Endothelial cell of umbilical vein (primary cell): ENCODE measurements around the gene HDAC4. TPM values are rescaled to one million over a fixed set of nuclear protein-coding genes. Genes with fewer than 3 reads are reported as not detected.

Source experiments
- BruUV-seq: library from RNA; stranded (reverse); fragments of 400-500 nt; replicated peaks from 2 replicates; lab custom pipeline; 2021; lab: Mats Ljungman, UMichigan
- CTCF ChIA-PET: fragments of 300-600, 350-600 bp; sonication (Branson Sonifier 250); formaldehyde crosslinking; loops from one replicate; lab custom pipeline; 2021; ENCODE audit warnings: antibody characterized with exemption, inconsistent platforms; lab: Charles Lee
- POLR2A ChIA-PET: fragments of 300-600, 350-600 bp; sonication (Branson Sonifier 250); formaldehyde crosslinking; loops from one replicate; lab custom pipeline; 2021; ENCODE audit warnings: antibody characterized with exemption, inconsistent platforms; lab: Charles Lee
- DNase-seq: peaks from one replicate; pipeline ENCODE4 v3.0.0-alpha.2; 2011; ENCODE audit warnings: low read depth, low spot score
- FAIRE-seq: peaks from 2 replicates; lab custom pipeline; 2011; peaks lifted over from hg19 to GRCh38; lab: Jason Lieb, UNC
- H2AFZ ChIP-seq: 2 replicates; pipeline ENCODE4 v1.6.0; 2012; ENCODE audit warnings: low read depth, low read length, control low read depth, inconsistent platforms
- H3K27ac ChIP-seq: 2 replicates; pipeline ENCODE4 v1.5.1; 2011; ENCODE audit warnings: low read depth, mild to moderate bottlenecking, control low read depth, low read length, moderate library complexity; ENCODE audit not compliant: insufficient read depth
- H3K27me3 ChIP-seq, 2 experiments: 2 replicates each; pipeline versions ENCODE4 v1.6.0 to v1.6.1; 2011; ENCODE audit warnings: low read length in 2 of 2, mixed read lengths in 1 of 2; ENCODE audit not compliant: control insufficient read depth in 2 of 2, insufficient read depth in 2 of 2
- H3K36me3 ChIP-seq, 2 experiments: 2 replicates in 1 of 2; 3 replicates in 1 of 2; pipeline ENCODE4 v1.5.1; 2011; ENCODE audit warnings: low read length in 2 of 2, mild to moderate bottlenecking in 1 of 2, moderate library complexity in 1 of 2; ENCODE audit not compliant: control insufficient read depth in 2 of 2, insufficient read depth in 2 of 2; ENCODE audit errors: extremely low read depth in 1 of 2
- H3K4me1 ChIP-seq: 3 replicates; pipeline ENCODE4 v1.5.1; 2011; ENCODE audit warnings: mild to moderate bottlenecking, low read length; ENCODE audit not compliant: control insufficient read depth, insufficient read depth; ENCODE audit errors: extremely low read depth
- H3K4me2 ChIP-seq: 2 replicates; pipeline ENCODE4 v1.6.1; 2011; ENCODE audit warnings: low read length, control low read depth, mixed read lengths; ENCODE audit not compliant: insufficient read depth
- H3K4me3 ChIP-seq, 3 experiments: fragments of 200-600 bp in 1 of 3; sonication (generic), shearing (Covaris generic) in 1 of 3; replicated peaks in 1 of 3; 2 replicates each; pipeline ENCODE4 v1.5.1; 2011 to 2016; ENCODE audit warnings: control low read depth in 3 of 3, low read length in 3 of 3, mild to moderate bottlenecking in 2 of 3, inconsistent platforms in 1 of 3, low read depth in 1 of 3, moderate library complexity in 1 of 3; ENCODE audit not compliant: insufficient read depth in 1 of 3
- H3K79me2 ChIP-seq: 2 replicates; pipeline ENCODE4 v1.6.0; 2012; ENCODE audit warnings: low read length, inconsistent platforms; ENCODE audit not compliant: control insufficient read depth, insufficient read depth
- H3K9ac ChIP-seq: replicated peaks from 2 replicates; pipeline ENCODE3; 2011; ENCODE audit warnings: low read length, control low read depth; ENCODE audit not compliant: insufficient read depth; ENCODE audit errors: extremely low read depth
- H3K9me1 ChIP-seq: replicated peaks from 3 replicates; pipeline ENCODE4 v1.6.0; 2011; ENCODE audit warnings: mild to moderate bottlenecking, low read length; ENCODE audit not compliant: control insufficient read depth, insufficient read depth; ENCODE audit errors: extremely low read depth
- H3K9me3 ChIP-seq: replicated peaks from 2 replicates; pipeline ENCODE4 v1.5.1; 2012; ENCODE audit warnings: low read length, inconsistent platforms; ENCODE audit not compliant: control insufficient read depth, insufficient read depth
- H4K20me1 ChIP-seq: replicated peaks from 2 replicates; pipeline ENCODE3; 2011; ENCODE audit warnings: mild to moderate bottlenecking, low read length; ENCODE audit not compliant: control insufficient read depth, insufficient read depth; ENCODE audit errors: extremely low read depth
- CTCF ChIP-seq, 2 donors: IDR thresholded peaks; 1 replicate in 1 of 2; 2 replicates in 1 of 2; pipeline ENCODE4 v1.5.1; 2011; ENCODE audit warnings: low read length in 2 of 2, mild to moderate bottlenecking in 2 of 2, moderate library complexity in 2 of 2, control low read depth in 1 of 2, inconsistent platforms in 1 of 2, low read depth in 1 of 2; ENCODE audit not compliant: insufficient read depth in 1 of 2; ENCODE audit errors: extremely low read depth in 1 of 2
- EZH2 ChIP-seq: IDR thresholded peaks from 2 replicates; pipeline ENCODE4 v1.6.1; 2012; ENCODE audit warnings: borderline replicate concordance, low read depth, mild to moderate bottlenecking, moderate library complexity, low read length, inconsistent platforms; ENCODE audit not compliant: severe bottlenecking
- FOS ChIP-seq: IDR thresholded peaks from 2 replicates; pipeline ENCODE4 v1.6.1; 2011; ENCODE audit warnings: mild to moderate bottlenecking, low read length, moderate library complexity, borderline replicate concordance; ENCODE audit not compliant: insufficient read depth
- GATA2 ChIP-seq: IDR thresholded peaks from 2 replicates; pipeline ENCODE4 v1.7.0; 2011; ENCODE audit warnings: low read depth, mild to moderate bottlenecking, moderate library complexity, mixed read lengths, low read length; ENCODE audit not compliant: insufficient read length, insufficient read depth
- JUN ChIP-seq: IDR thresholded peaks from 2 replicates; pipeline ENCODE4 v1.6.1; 2011; ENCODE audit warnings: borderline replicate concordance, low read depth; ENCODE audit not compliant: insufficient read length, insufficient read depth
- MAX ChIP-seq: IDR thresholded peaks from 2 replicates; pipeline ENCODE4 v1.6.1; 2011; ENCODE audit not compliant: insufficient read depth, insufficient read length
- MYC ChIP-seq: IDR thresholded peaks from one replicate; pipeline ENCODE4 v1.6.1; 2011; ENCODE audit warnings: mild to moderate bottlenecking, low read depth, low read length
- POLR2A ChIP-seq: IDR thresholded peaks from 2 replicates; pipeline ENCODE4 v1.6.1; 2012; ENCODE audit warnings: low read depth, mild to moderate bottlenecking, control low read depth, low read length
- POLR2AphosphoS5 ChIP-seq: IDR thresholded peaks from 2 replicates; pipeline ENCODE4 v1.6.1; 2012; ENCODE audit warnings: low read depth, mild to moderate bottlenecking, control low read depth, low read length, moderate library complexity; ENCODE audit not compliant: insufficient read depth
- dilution Hi-C: fragments of 300-500 bp; cut with MboI; formaldehyde crosslinking; loops from one replicate; pipeline ENCODE4 v1.15.0; 2019; ENCODE audit warnings: low sequenced_read_pairs; ENCODE audit not compliant: extremely low pct_ligation_motif_present
- intact Hi-C: fragments of 100-400 bp; cut with micrococcal nuclease; formaldehyde crosslinking; loops from one replicate; pipeline ENCODE4 v1.10.0; 2022
- polyA plus RNA-seq, 4 experiments: library from polyadenylated mRNA; depleted of rRNA in 3 of 4; stranded (reverse) in 3 of 4; unstranded in 1 of 4; fragments of >200 nt; gene quantifications; 2 replicates each; pipeline versions ENCODE4 v1.2.1 to v1.2.3, GENCODE V29; 2011 to 2012; ENCODE audit warnings: missing spikeins in 1 of 4
- total RNA-seq: library from RNA; stranded (reverse); gene quantifications from 2 replicates; pipeline ENCODE4 v1.2.3, GENCODE V29; 2021

Gene HDAC4
- total and polyA plus RNA-seq, 2 donors (not counting 3 experiments of a cell fraction or from before 2014, with no cell fraction given), result 13.4 to 33.0 TPM

- Histone ChIP-seq H3K79me2 (no peaks in the 10 kb centered on the region), H3K4me1 (no peaks in the 10 kb centered on the region), H3K9ac (no peak overlapping the region), H4K20me1 (no peaks in the 10 kb centered on the region), H3K9me1 (no peaks in the 10 kb centered on the region), H3K9me3 (no peaks in the 10 kb centered on the region), H3K4me3 (no peak overlapping the region), H2AFZ (no peak overlapping the region), H3K27ac (no peak overlapping the region), H3K27me3 (no peaks in the 10 kb centered on the region), H3K4me2 (no peak overlapping the region), H3K36me3 (no peaks in the 10 kb centered on the region)
- dilution Hi-C loops, result no loop called here
- FAIRE-seq, result no peak
- intact Hi-C loops, result no loop called here
- CTCF ChIA-PET, result no interaction called here
- POLR2A ChIA-PET, result no interaction called here
- TF ChIP-seq GATA2 (no peak), FOS (no peak), POLR2AphosphoS5 (no peak), CTCF (IDR thresholded peaks at IDR 0.05; ENCODE audit: extremely low read depth in 1 of 2, insufficient read depth in 1 of 2, low read depth in 1 of 2, low read length in 2 of 2) (no peak), EZH2 (no peak), POLR2A (no peak), MAX (no peak), JUN (no peak), MYC (no peak)
- no peak for DNase-seq
- BruUV-seq, result no TSS peak
Measured at GRCh38 chr2:239108459-239108858, 292.4 kb downstream of the HDAC4 start.
